ENCODE measurements around the gene TMEM203.

TMEM203 gene

GRCh38 chr9:137161558-137162486 lies 43.6 kb downstream of the TMEM203 start:
- H3K4me3 ChIP-seq (replicated peaks; ENCODE audit: low read depth, low read length) = no peak overlapping the region
- TF ChIP-seq CTCF (IDR thresholded peaks at IDR 0.05; ENCODE audit: low read length, missing control alignments) = no peak
- DNase-seq (ENCODE audit: low read depth) = no peak

- H3K4me3 ChIP-seq (replicated peaks; ENCODE audit: low read depth, low read length) = no peak overlapping the region
- no peak for DNase-seq (ENCODE audit: low read depth)
- no peak for TF ChIP-seq CTCF (IDR thresholded peaks at IDR 0.05; ENCODE audit: low read length, missing control alignments)
These were observed 44.5 kb downstream of the TMEM203 start for GRCh38 chr9:137160716-137161557.

GRCh38 chr9:137160054-137160425 lies 45.4 kb downstream of the TMEM203 start:
- H3K4me3 ChIP-seq (replicated peaks; ENCODE audit: low read depth, low read length) = no peak overlapping the region
- DNase-seq (ENCODE audit: low read depth) = no peak
- no peak for TF ChIP-seq CTCF (IDR thresholded peaks at IDR 0.05; ENCODE audit: low read length, missing control alignments)

- TF ChIP-seq CTCF (IDR thresholded peaks at IDR 0.05; ENCODE audit: low read length, missing control alignments) = no peak
- no peak overlapping the region for H3K4me3 ChIP-seq (replicated peaks; ENCODE audit: low read depth, low read length)
- no peak for DNase-seq (ENCODE audit: low read depth)
These were observed 46.1 kb downstream of the TMEM203 start for GRCh38 chr9:137159105-137160053.

- no peak for DNase-seq (ENCODE audit: low read depth)
- H3K4me3 ChIP-seq (replicated peaks; ENCODE audit: low read depth, low read length) = no peak overlapping the region
- TF ChIP-seq CTCF (IDR thresholded peaks at IDR 0.05; ENCODE audit: low read length, missing control alignments) = no peak
These were observed 46.8 kb downstream of the TMEM203 start for GRCh38 chr9:137158625-137159024.
